ENCODE results near the gene GBF1. TPM values are rescaled to one million over a fixed set of nuclear protein-coding genes. Genes with fewer than 3 reads are reported as not detected.

GBF1 gene
- total and polyA plus RNA-seq, 12 donors: 20.7 to 60.5 (median 49.3) TPM

DNA sequence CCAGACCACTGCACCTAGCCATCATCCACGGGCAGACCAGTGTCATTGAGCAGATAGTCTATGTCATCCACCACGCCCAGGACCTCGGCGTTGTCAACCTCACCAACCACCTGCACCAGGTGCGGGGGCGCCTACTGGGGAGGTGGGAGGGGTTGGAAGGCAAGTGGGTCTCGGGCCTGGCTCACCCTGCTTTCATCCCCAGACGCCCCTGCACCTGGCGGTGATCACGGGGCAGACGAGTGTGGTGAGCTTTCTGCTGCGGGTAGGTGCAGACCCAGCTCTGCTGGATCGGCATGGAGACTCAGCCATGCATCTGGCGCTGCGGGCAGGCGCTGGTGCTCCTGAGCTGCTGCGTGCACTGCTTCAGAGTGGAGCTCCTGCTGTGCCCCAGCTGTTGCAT lies 154.7 kb downstream of the GBF1 start:
- Histone ChIP-seq H3K4me3 (peak overlapping the region in 5 of 10 donors; percentile 59 to 95 (median 66)), H3K36me3 (peaks cover 0 to 70% (median 12%) of the 10 kb centered on the region in 9 donors), H3K9me3 (no peaks in the 10 kb centered on the region), H3K27me3 (no peaks in the 10 kb centered on the region), H3K4me1 (peaks cover 7 to 42% (median 30%) of the 10 kb centered on the region in 9 donors), H3K27ac (peak overlapping the region in 6 of 10 donors; percentile 83 to 95 (median 91))
- ATAC-seq: no peak
- WGBS, 2 donors: 88 to 90% methylated on average over 17 of the region's 17 CpGs
- no peak for DNase-seq
- intact Hi-C loops (cut with DNase I): loop anchor here in 1 of 10 donors (1.0 kb wide), 1 partner anchor 172 kb away; no protein-coding TSS in a partner anchor
- TF ChIP-seq CTCF (IDR thresholded peaks at IDR 0.05): no peak

DNA sequence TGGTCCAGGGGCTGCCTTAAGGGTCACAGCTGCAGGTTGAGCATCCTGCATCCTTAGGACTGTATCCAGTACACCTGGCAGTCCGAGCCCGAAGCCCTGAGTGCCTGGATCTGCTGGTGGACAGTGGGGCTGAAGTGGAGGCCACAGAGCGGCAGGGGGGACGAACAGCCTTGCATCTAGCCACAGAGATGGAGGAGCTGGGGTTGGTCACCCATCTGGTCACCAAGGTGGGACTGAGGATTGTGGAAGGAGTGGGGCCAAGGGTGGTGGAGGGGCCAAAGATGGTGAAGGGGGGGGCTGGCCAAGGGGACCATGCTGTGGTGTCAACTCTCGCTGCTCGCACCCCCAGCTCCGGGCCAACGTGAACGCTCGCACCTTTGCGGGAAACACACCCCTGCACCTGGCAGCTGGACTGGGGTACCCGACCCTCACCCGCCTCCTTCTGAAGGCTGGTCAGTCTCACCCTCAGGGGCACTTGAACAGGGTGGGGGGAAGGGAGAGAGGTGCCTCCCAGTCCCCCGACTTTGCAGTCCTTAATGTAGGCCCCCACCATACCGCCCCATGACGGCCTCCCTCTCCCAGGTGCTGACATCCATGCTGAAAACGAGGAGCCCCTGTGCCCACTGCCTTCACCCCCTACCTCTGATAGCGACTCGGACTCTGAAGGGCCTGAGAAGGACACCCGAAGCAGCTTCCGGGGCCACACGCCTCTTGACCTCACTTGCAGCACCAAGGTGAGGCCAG lies 155.4 kb downstream of the GBF1 start:
- Histone ChIP-seq H3K27me3 (no peaks in the 10 kb centered on the region), H3K4me3 (no peak overlapping the region), H3K4me1 (peaks cover 7 to 41% (median 30%) of the 10 kb centered on the region in 9 donors), H3K27ac (no peak overlapping the region), H3K9me3 (no peaks in the 10 kb centered on the region), H3K36me3 (peaks cover 0 to 70% (median 12%) of the 10 kb centered on the region in 9 donors)
- 92 to 94% methylated on average over 22 of the region's 22 CpGs for WGBS, 2 donors
- no peak for TF ChIP-seq CTCF (IDR thresholded peaks at IDR 0.05)
- DNase-seq (no peak), ATAC-seq (no peak)
- intact Hi-C loops (cut with DNase I): loop anchor here in 2 of 10 donors (1.0 kb wide), 2 partner anchors 172 to 232 kb away; no protein-coding TSS in a partner anchor

DNA sequence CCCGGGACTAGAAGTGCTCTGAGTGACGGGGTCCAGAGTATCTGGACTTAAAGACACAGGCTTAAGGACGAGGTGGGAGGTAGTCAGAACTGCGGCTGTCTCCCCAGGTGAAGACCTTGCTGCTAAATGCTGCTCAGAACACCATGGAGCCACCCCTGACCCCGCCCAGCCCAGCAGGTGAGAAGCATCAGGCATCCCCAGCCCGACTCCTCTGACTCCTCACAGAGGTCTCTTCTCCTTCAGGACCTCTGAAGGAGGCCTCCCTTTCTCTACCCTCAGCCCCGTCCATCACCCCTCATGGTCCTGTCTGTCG lies 156.0 kb downstream of the GBF1 start:
- Histone ChIP-seq H3K4me3 (no peak overlapping the region), H3K36me3 (peaks cover 0 to 70% (median 12%) of the 10 kb centered on the region in 9 donors), H3K27ac (no peak overlapping the region), H3K27me3 (no peaks in the 10 kb centered on the region), H3K9me3 (no peaks in the 10 kb centered on the region), H3K4me1 (peaks cover 7 to 36% (median 24%) of the 10 kb centered on the region in 9 donors)
- intact Hi-C loops (cut with DNase I): loop anchor here in 1 of 10 donors (1.0 kb wide), 1 partner anchor 233 kb away; no protein-coding TSS in a partner anchor
- 89 to 96% methylated on average over 8 of the region's 8 CpGs for WGBS, 2 donors
- ATAC-seq (no peak), DNase-seq (no peak)
- TF ChIP-seq CTCF (IDR thresholded peaks at IDR 0.05): no peak

DNA sequence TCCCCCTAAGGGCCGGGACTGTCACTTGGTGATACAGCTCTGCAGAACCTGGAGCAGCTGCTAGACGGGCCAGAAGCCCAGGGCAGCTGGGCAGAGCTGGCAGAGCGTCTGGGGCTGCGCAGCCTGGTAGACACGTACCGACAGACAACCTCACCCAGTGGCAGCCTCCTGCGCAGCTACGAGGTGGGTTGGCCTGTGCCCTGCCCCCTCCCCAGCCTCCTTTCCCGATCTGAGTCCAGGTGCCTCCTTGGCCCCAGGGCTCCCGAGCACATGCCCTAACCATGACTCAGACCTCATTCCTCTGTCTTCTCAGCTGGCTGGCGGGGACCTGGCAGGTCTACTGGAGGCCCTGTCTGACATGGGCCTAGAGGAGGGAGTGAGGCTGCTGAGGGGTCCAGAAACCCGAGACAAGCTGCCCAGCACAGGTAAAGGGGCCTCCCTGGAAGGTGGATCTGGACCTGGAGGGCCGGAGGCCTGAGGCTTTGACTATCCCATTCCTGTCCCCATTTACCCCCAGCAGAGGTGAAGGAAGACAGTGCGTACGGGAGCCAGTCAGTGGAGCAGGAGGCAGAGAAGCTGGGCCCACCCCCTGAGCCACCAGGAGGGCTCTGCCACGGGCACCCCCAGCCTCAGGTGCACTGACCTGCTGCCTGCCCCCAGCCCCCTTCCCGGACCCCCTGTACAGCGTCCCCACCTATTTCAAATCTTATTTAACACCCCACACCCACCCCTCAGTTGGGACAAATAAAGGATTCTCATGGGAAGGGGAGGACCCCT lies 156.6 kb downstream of the GBF1 start:
- DNase-seq (no peak), ATAC-seq (no peak)
- peaks cover 0 to 64% (median 12%) of the 10 kb centered on the region in 9 donors for H3K36me3 ChIP-seq
- intact Hi-C loops (cut with DNase I): loop anchor here in 1 of 10 donors (1.0 kb wide), 1 partner anchor 234 kb away; no protein-coding TSS in a partner anchor
- peaks cover 0 to 2% (median 0%) of the 10 kb centered on the region in 7 donors for H3K27me3 ChIP-seq
- no peak overlapping the region for H3K27ac ChIP-seq
- 85 to 87% methylated on average over 17 to 18 of the region's 18 CpGs for WGBS, 2 donors
- H3K4me1 ChIP-seq: peaks cover 7 to 30% (median 18%) of the 10 kb centered on the region in 9 donors
- no peak for TF ChIP-seq CTCF (IDR thresholded peaks at IDR 0.05)
- no peak overlapping the region for H3K4me3 ChIP-seq
- H3K9me3 ChIP-seq: no peaks in the 10 kb centered on the region
